Ishikawa (cell line): ENCODE results near the gene KCNA5.

Source experiments
- CREB1 ChIP-seq: IDR thresholded peaks from 2 replicates; pipeline ENCODE4 v1.6.1; 2012; ENCODE audit warnings: low read depth
- EGR1 ChIP-seq: IDR thresholded peaks from 2 replicates; pipeline ENCODE4 v1.6.1; 2012
- EP300 ChIP-seq: IDR thresholded peaks from 2 replicates; pipeline ENCODE4 v1.6.1; 2012; ENCODE audit warnings: borderline replicate concordance
- FOXM1 ChIP-seq: IDR thresholded peaks from 2 replicates; pipeline ENCODE4 v1.6.1; 2012; ENCODE audit warnings: low read depth, borderline replicate concordance
- RAD21 ChIP-seq: IDR thresholded peaks from 2 replicates; pipeline ENCODE4 v1.6.1; 2012; ENCODE audit warnings: low read depth
- TAF1 ChIP-seq: IDR thresholded peaks from 2 replicates; pipeline ENCODE4 v1.6.1; 2012; ENCODE audit warnings: low read depth, mild to moderate bottlenecking
- TCF12 ChIP-seq: IDR thresholded peaks from 2 replicates; pipeline ENCODE4 v1.6.1; 2012; ENCODE audit warnings: low read depth
- TF ChIP-seq, protein P1 (sequence below): IDR thresholded peaks from 2 replicates; pipeline ENCODE4 v1.6.1; 2012; ENCODE audit warnings: low read depth, mild to moderate bottlenecking
- TF ChIP-seq, protein P2 (sequence below): IDR thresholded peaks from 2 replicates; pipeline ENCODE4 v1.6.1; 2012

GRCh38 chr12:5017638-5018348 lies 25.9 kb upstream of the KCNA5 start:
- TF ChIP-seq RAD21, result no peak
- no peak for TF ChIP-seq CREB1
- no peak for TF ChIP-seq EP300
- TF ChIP-seq, protein P1, sequence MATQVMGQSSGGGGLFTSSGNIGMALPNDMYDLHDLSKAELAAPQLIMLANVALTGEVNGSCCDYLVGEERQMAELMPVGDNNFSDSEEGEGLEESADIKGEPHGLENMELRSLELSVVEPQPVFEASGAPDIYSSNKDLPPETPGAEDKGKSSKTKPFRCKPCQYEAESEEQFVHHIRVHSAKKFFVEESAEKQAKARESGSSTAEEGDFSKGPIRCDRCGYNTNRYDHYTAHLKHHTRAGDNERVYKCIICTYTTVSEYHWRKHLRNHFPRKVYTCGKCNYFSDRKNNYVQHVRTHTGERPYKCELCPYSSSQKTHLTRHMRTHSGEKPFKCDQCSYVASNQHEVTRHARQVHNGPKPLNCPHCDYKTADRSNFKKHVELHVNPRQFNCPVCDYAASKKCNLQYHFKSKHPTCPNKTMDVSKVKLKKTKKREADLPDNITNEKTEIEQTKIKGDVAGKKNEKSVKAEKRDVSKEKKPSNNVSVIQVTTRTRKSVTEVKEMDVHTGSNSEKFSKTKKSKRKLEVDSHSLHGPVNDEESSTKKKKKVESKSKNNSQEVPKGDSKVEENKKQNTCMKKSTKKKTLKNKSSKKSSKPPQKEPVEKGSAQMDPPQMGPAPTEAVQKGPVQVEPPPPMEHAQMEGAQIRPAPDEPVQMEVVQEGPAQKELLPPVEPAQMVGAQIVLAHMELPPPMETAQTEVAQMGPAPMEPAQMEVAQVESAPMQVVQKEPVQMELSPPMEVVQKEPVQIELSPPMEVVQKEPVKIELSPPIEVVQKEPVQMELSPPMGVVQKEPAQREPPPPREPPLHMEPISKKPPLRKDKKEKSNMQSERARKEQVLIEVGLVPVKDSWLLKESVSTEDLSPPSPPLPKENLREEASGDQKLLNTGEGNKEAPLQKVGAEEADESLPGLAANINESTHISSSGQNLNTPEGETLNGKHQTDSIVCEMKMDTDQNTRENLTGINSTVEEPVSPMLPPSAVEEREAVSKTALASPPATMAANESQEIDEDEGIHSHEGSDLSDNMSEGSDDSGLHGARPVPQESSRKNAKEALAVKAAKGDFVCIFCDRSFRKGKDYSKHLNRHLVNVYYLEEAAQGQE, result no peak
- TF ChIP-seq TCF12, result no peak
- TF ChIP-seq FOXM1, result no peak
- TF ChIP-seq TAF1, result no peak
- TF ChIP-seq, protein P2, sequence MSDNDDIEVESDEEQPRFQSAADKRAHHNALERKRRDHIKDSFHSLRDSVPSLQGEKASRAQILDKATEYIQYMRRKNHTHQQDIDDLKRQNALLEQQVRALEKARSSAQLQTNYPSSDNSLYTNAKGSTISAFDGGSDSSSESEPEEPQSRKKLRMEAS, result no peak
- TF ChIP-seq EGR1, result no peak
